ENCODE data around the gene CC2D1A. TPM values are rescaled to one million over a fixed set of nuclear protein-coding genes. Genes with fewer than 3 reads are reported as not detected.

The CC2D1A gene
- total RNA-seq, 2 donors from 2014 or later = 40.9 to 64.8 TPM

- peaks cover 9 to 12% of the 10 kb centered on the region in 2 donors for H3K36me3 ChIP-seq
- H3K4me1 ChIP-seq (replicated peaks) = peaks cover 6% of the 10 kb centered on the region
- peak; percentile 16 for TF ChIP-seq POLR2A (IDR thresholded peaks at IDR 0.05)
- no peak for TF ChIP-seq CTCF (IDR thresholded peaks at IDR 0.05)
- TF ChIP-seq POLR2AphosphoS5 (IDR thresholded peaks at IDR 0.05) = no peak
- no peaks in the 10 kb centered on the region for H3K9me3 ChIP-seq
- 3% methylated on average over 13 of the region's 13 CpGs for WGBS
- intact Hi-C loops (cut with DNase I) = loop anchor here (2.0 kb wide), 1 partner anchor 52 kb away; no protein-coding TSS in a partner anchor
- no peaks in the 10 kb centered on the region for H3K27me3 ChIP-seq (replicated peaks; ENCODE audit: insufficient read depth)
- peak overlapping the region; percentile 81 to 95 for H3K4me3 ChIP-seq
- H3K27ac ChIP-seq = peak overlapping the region; percentile 76 to 82
- DNase-seq (ENCODE audit: low spot score) = peak; percentile 21
These were observed 47.0 kb downstream of the CC2D1A start for GRCh38 chr19:13952931-13953531.

- intact Hi-C loops (cut with DNase I) = no loop called here
- no peaks in the 10 kb centered on the region for H3K27me3 ChIP-seq (replicated peaks; ENCODE audit: insufficient read depth)
- peaks cover 9 to 12% of the 10 kb centered on the region in 2 donors for H3K36me3 ChIP-seq
- no peak overlapping the region for H3K27ac ChIP-seq
- peaks cover 6% of the 10 kb centered on the region for H3K4me1 ChIP-seq (replicated peaks)
- no peak overlapping the region for H3K4me3 ChIP-seq
- H3K9me3 ChIP-seq = no peaks in the 10 kb centered on the region
- WGBS = 92% methylated on average over 15 of the region's 15 CpGs
- no peak for TF ChIP-seq CTCF (IDR thresholded peaks at IDR 0.05)
- no peak for TF ChIP-seq POLR2A (IDR thresholded peaks at IDR 0.05)
- TF ChIP-seq POLR2AphosphoS5 (IDR thresholded peaks at IDR 0.05) = no peak
- DNase-seq (ENCODE audit: low spot score) = no peak
These were observed 48.2 kb downstream of the CC2D1A start for GRCh38 chr19:13954185-13954584.

- intact Hi-C loops (cut with DNase I) = no loop called here
- H3K27ac ChIP-seq = no peak overlapping the region
These were observed 49.8 kb downstream of the CC2D1A start for GRCh38 chr19:13955662-13956364.

GRCh38 chr19:13956365-13956744 lies 50.4 kb downstream of the CC2D1A start:
- DNase-seq (ENCODE audit: low spot score) = no peak
- TF ChIP-seq POLR2A (IDR thresholded peaks at IDR 0.05) (no peak), POLR2AphosphoS5 (IDR thresholded peaks at IDR 0.05) (no peak), CTCF (IDR thresholded peaks at IDR 0.05) (no peak)
- intact Hi-C loops (cut with DNase I) = no loop called here
- Histone ChIP-seq H3K36me3 (peaks cover 9 to 12% of the 10 kb centered on the region in 2 donors), H3K9me3 (no peaks in the 10 kb centered on the region), H3K27ac (no peak overlapping the region), H3K4me3 (no peak overlapping the region), H3K4me1 (replicated peaks) (peaks cover 6% of the 10 kb centered on the region), H3K27me3 (replicated peaks; ENCODE audit: insufficient read depth) (no peaks in the 10 kb centered on the region)
- WGBS = 89% methylated on average over 15 of the region's 16 CpGs

More at GRCh38 chr19:13955662-13956364, 49.8 kb downstream of the CC2D1A start:
- peaks cover 9 to 12% of the 10 kb centered on the region in 2 donors for H3K36me3 ChIP-seq
- H3K27me3 ChIP-seq (replicated peaks; ENCODE audit: insufficient read depth) = no peaks in the 10 kb centered on the region
- DNase-seq (ENCODE audit: low spot score) = no peak
- no peak overlapping the region for H3K4me3 ChIP-seq
- WGBS = 89% methylated on average over 39 of the region's 42 CpGs
- H3K9me3 ChIP-seq = no peaks in the 10 kb centered on the region
- peaks cover 6% of the 10 kb centered on the region for H3K4me1 ChIP-seq (replicated peaks)
- TF ChIP-seq POLR2AphosphoS5 (IDR thresholded peaks at IDR 0.05) (no peak), CTCF (IDR thresholded peaks at IDR 0.05) (no peak), POLR2A (IDR thresholded peaks at IDR 0.05) (no peak)

Data from prostate gland (tissue), 2 donors.